ENCODE results near the gene CCL3. TPM values are rescaled to one million over a fixed set of nuclear protein-coding genes. Genes with fewer than 3 reads are reported as not detected.

CCL3 gene
- 9.9 TPM for total RNA-seq
- long read RNA-seq, transcript CCL3-204 (3 exons, 778 nt) = major isoform, 6 of 7 reads
- long read RNA-seq, partial matches to known transcripts = 0 of 7 reads
- long read RNA-seq, other reads (novel, unspliced or antisense) = 0 of 7 reads

DNA sequence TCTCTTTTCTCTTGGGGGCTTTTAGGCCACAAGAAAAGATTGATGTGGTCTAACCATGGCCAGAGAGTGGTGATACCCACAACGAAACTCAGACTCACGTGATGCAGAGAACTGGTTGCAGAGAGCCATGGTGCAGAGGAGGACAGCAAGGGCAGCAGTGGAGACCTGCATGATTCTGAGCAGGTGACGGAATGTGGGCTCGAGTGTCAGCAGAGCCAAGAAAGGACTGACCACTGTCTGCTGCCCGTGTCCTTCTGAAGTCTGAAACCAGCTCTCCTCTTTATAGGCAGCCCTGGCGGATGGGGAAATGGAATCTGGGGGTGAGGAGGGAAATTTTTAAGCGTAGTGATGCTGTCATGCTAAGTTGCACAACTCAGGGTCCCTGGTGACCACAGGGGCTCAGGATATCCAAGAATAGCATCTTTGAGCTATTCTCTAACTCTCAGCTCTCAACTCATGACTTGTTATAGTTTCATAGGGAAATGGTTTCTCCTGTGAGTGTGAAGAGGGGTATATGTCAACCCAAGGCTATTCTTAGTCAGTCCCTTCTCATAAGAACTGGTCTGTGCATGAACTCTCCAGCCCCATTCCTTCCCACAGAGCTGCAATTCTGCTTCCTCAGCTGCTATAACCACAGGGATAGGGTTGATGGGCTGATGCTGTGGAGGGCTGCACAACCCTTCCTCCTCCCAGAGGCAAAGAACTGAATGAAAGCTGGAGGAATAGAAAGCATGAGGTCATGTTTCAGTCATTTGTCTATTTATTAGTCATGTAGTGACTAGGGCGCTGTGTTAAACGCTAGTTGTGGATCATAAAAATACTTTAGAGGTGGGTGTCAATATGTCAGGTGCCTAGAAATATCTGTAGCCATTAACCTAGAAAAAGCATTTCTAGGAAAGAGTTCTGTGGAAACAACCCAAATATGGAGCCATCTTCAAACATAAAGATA is at the start of gene CCL3:
Gene CCL3 (minus strand): TSS at position 256 of the 949 bp plus-strand sequence. CDS start 85 bp downstream, at position 171.
- no peaks in the 10 kb centered on the region for H3K27me3 ChIP-seq
- no peaks in the 10 kb centered on the region for H3K4me1 ChIP-seq
- no peaks in the 10 kb centered on the region for H3K36me3 ChIP-seq
- no peaks in the 10 kb centered on the region for H3K9me3 ChIP-seq
- TF ChIP-seq, protein P1, sequence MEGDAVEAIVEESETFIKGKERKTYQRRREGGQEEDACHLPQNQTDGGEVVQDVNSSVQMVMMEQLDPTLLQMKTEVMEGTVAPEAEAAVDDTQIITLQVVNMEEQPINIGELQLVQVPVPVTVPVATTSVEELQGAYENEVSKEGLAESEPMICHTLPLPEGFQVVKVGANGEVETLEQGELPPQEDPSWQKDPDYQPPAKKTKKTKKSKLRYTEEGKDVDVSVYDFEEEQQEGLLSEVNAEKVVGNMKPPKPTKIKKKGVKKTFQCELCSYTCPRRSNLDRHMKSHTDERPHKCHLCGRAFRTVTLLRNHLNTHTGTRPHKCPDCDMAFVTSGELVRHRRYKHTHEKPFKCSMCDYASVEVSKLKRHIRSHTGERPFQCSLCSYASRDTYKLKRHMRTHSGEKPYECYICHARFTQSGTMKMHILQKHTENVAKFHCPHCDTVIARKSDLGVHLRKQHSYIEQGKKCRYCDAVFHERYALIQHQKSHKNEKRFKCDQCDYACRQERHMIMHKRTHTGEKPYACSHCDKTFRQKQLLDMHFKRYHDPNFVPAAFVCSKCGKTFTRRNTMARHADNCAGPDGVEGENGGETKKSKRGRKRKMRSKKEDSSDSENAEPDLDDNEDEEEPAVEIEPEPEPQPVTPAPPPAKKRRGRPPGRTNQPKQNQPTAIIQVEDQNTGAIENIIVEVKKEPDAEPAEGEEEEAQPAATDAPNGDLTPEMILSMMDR (IDR thresholded peaks at IDR 0.05) = no peak
- intact Hi-C loops (cut with DNase I) = no loop called here
- no peak within 1 kb of the TSS for H3K27ac ChIP-seq
- ATAC-seq (peak; percentile 62), DNase-seq (no peak)
- no peak within 1 kb of the TSS for H3K4me3 ChIP-seq

DNA sequence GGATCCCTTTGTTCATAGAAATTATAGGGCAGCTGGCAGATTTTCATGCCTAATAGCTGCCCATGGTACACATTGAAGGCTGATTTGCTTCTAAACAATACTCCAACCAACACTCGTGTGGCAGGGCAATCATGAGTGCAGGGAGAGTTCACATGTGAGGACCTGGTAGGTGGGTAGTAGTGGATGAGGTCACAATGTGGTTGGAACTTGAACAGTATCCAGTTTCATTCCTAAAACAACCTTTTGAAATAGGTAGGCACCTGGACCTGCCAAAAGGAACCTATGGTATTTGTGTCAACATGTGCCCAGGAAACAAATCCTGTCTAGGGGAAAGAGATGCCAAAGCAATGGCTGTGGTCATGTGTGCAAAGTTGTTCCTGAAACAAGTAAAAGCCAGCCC is 46.5 kb upstream of the CCL3 start:
- Histone ChIP-seq H3K4me3 (no peak overlapping the region), H3K36me3 (no peaks in the 10 kb centered on the region), H3K9me3 (no peaks in the 10 kb centered on the region), H3K27me3 (no peaks in the 10 kb centered on the region), H3K4me1 (no peaks in the 10 kb centered on the region), H3K27ac (no peak overlapping the region)
- DNase-seq (no peak), ATAC-seq (no peak)
- intact Hi-C loops (cut with DNase I) = no loop called here
- TF ChIP-seq, protein P1 (IDR thresholded peaks at IDR 0.05) = no peak

DNA sequence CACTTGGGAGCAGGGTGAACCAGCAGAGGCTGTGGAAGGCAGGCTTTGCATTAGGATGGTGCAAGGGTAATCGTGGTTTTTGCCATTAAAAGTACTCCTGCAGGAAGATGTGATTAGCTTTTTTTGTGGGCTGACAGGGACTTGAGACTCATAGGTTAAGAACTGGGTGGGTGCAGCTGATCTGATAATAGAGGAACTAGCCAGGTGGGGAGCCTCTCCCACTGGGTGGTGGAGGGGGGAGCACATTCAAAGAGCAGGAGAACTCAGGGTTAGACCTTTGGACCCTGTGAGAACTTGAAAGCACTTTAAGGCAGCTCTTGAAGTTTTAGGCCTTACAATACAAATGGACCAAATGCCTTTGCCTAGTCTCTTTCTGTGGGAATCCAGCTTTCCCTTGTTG is 46.1 kb upstream of the CCL3 start:
- no peaks in the 10 kb centered on the region for H3K27me3 ChIP-seq
- no peak for ATAC-seq
- H3K9me3 ChIP-seq = no peaks in the 10 kb centered on the region
- DNase-seq = no peak
- H3K27ac ChIP-seq = no peak overlapping the region
- H3K36me3 ChIP-seq = no peaks in the 10 kb centered on the region
- no peaks in the 10 kb centered on the region for H3K4me1 ChIP-seq
- no peak overlapping the region for H3K4me3 ChIP-seq
- intact Hi-C loops (cut with DNase I) = no loop called here
- TF ChIP-seq, protein P1 (IDR thresholded peaks at IDR 0.05) = no peak

DNA sequence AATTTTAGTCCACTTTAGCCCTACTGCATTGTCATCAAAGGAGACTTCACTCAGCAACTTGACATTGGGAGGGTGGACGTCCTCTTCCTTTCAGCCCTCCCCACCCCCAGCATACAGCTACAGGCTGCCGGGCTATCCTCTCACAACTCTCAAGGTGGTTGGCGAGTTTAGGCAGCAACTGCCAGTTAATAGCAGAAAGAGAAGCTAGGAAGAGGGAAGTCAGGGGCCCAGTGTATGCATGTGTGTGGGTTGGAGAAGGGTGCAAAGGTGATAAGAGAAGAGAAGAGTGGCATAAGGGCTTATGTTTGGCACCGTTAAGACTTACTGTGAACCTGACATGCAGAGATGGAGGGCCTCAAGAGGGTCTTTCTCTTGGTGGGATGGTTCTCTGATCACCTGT is 45.5 kb upstream of the CCL3 start:
- peak; percentile 51 for ATAC-seq
- TF ChIP-seq, protein P1 (IDR thresholded peaks at IDR 0.05) = no peak
- Histone ChIP-seq H3K4me1 (no peaks in the 10 kb centered on the region), H3K27me3 (no peaks in the 10 kb centered on the region), H3K4me3 (no peak overlapping the region), H3K27ac (no peak overlapping the region), H3K9me3 (no peaks in the 10 kb centered on the region), H3K36me3 (no peaks in the 10 kb centered on the region)
- DNase-seq = no peak
- intact Hi-C loops (cut with DNase I) = no loop called here

DNA sequence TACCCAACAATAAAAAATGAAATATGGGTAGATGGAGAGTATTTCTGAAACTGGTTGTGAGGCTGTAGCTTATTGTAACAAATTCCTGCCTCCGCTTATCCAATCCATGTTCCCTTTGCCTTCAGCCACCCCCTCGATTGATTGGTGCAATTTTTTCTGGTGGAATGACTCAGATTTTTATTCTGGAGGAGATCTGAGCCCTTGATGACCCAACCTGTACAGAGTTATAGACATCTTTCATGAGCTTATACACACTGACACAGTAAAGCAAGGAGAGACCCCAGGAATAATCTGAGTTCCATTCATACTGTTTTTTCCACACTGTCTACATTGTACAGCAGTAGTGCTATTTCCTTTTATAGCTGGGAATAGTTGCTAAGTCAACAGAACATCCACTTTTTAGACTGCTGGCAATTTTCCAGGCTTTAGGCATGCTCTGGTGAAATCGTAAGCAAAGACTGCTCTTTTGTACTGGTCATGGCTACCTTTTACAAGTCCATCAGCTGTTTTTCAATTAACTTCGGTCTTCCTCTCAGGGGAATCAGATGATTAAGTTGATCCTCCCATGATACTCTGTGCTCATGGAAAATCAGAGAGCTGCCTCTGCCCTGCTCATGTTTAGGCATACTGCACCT is 43.8 kb upstream of the CCL3 start:
- Histone ChIP-seq H3K9me3 (no peaks in the 10 kb centered on the region), H3K27ac (no peak overlapping the region), H3K4me1 (no peaks in the 10 kb centered on the region), H3K4me3 (no peak overlapping the region), H3K27me3 (no peaks in the 10 kb centered on the region), H3K36me3 (no peaks in the 10 kb centered on the region)
- TF ChIP-seq, protein P1 (IDR thresholded peaks at IDR 0.05) = no peak
- peak; percentile 21 for ATAC-seq
- no peak for DNase-seq
- intact Hi-C loops (cut with DNase I) = no loop called here
